SH-SY5Y (cell line): Measurements from ENCODE around the gene PTPRG.

ENCODE experiments used
- GATA2 ChIP-seq: IDR thresholded peaks from 2 replicates; pipeline ENCODE4 v1.6.1; 2011; ENCODE audit warnings: mild to moderate bottlenecking, low read depth, low read length
- GATA3 ChIP-seq: IDR thresholded peaks from 2 replicates; pipeline ENCODE4 v1.6.1; 2011; ENCODE audit warnings: low read depth, mild to moderate bottlenecking, low read length, moderate library complexity

- TF ChIP-seq GATA2 = no peak
- TF ChIP-seq GATA3 = no peak
Measured at GRCh38 chr3:61868499-61868898, 307.1 kb downstream of the PTPRG start.
